GM23248 (cell line): Measurements from ENCODE around the gene CHCHD2. TPM values are rescaled to one million over a fixed set of nuclear protein-coding genes. Genes with fewer than 3 reads are reported as not detected.
A peak's percentile ranks its signal among the peaks of the same experiment; 100 is the strongest.
"Not testable (repeated sequence)": the region's sequence is repeated elsewhere in the genome, so short reads cannot be mapped to it uniquely, and the experiment has no call there.

ENCODE experiments used
- DNase-seq: peaks from one replicate; pipeline ENCODE4 v3.0.0-alpha.2; 2015
- H2AFZ ChIP-seq: fragments of 200-600 bp; sonication (generic); 2 replicates; pipeline ENCODE4 v1.6.1; 2016; ENCODE audit warnings: antibody characterized with exemption
- H3F3A ChIP-seq: fragments of 200-600 bp; sonication (generic); 2 replicates; pipeline ENCODE4 v1.6.1; 2016; ENCODE audit warnings: mild to moderate bottlenecking, antibody characterized with exemption, mixed run types; ENCODE audit not compliant: insufficient read depth
- H3K27ac ChIP-seq: fragments of 200-600 bp; sonication (generic); 2 replicates; pipeline ENCODE4 v1.5.1; 2016; ENCODE audit warnings: mild to moderate bottlenecking
- H3K27me3 ChIP-seq: fragments of 200-600 bp; sonication (generic); replicated peaks from 2 replicates; pipeline ENCODE4 v1.6.1; 2016; ENCODE audit warnings: mild to moderate bottlenecking; ENCODE audit not compliant: insufficient read depth
- H3K36me3 ChIP-seq: fragments of 200-600 bp; sonication (generic); 2 replicates; pipeline ENCODE4 v1.6.1; 2016; ENCODE audit warnings: low read depth, mild to moderate bottlenecking
- H3K4me1 ChIP-seq: fragments of 200-600 bp; sonication (generic); 2 replicates; pipeline ENCODE4 v1.6.1; 2016; ENCODE audit warnings: mild to moderate bottlenecking; ENCODE audit not compliant: insufficient read depth
- H3K4me2 ChIP-seq: fragments of 200-600 bp; sonication (generic); one replicate; pipeline ENCODE4 v1.6.1; 2016; ENCODE audit warnings: mild to moderate bottlenecking; ENCODE audit not compliant: unreplicated experiment
- H3K4me3 ChIP-seq: fragments of 200-600 bp; sonication (generic); 2 replicates; pipeline ENCODE4 v1.5.1; 2016; ENCODE audit warnings: mild to moderate bottlenecking
- H3K79me2 ChIP-seq: fragments of 200-600 bp; sonication (generic); 2 replicates; pipeline ENCODE4 v1.6.1; 2016; ENCODE audit warnings: mild to moderate bottlenecking; ENCODE audit not compliant: insufficient read depth
- H3K9ac ChIP-seq: fragments of 200-600 bp; sonication (generic); 2 replicates; pipeline ENCODE4 v1.6.1; 2016; ENCODE audit warnings: mild to moderate bottlenecking
- H3K9me2 ChIP-seq: fragments of 200-600 bp; sonication (generic); 2 replicates; pipeline ENCODE4 v1.6.1; 2016; ENCODE audit warnings: mixed run types, mild to moderate bottlenecking, moderate library complexity; ENCODE audit not compliant: insufficient read depth
- H3K9me3 ChIP-seq: fragments of 200-600 bp; sonication (generic); one replicate; pipeline ENCODE4 v1.6.1; 2017; ENCODE audit warnings: low read depth
- H4K20me1 ChIP-seq: fragments of 200-600 bp; sonication (generic); 2 replicates; pipeline ENCODE4 v1.6.0; 2016; ENCODE audit not compliant: insufficient read depth
- EZH2 ChIP-seq: fragments of 200-600 bp; sonication (generic); IDR thresholded peaks from 2 replicates; pipeline ENCODE4 v1.6.1; 2018; ENCODE audit warnings: antibody characterized with exemption, mild to moderate bottlenecking; ENCODE audit not compliant: insufficient read depth, poor library complexity, severe bottlenecking
- EZH2phosphoT487 ChIP-seq: fragments of 200-600 bp; sonication (generic); IDR thresholded peaks from 2 replicates; pipeline ENCODE4 v1.6.1; 2018; ENCODE audit warnings: antibody characterized with exemption, moderate library complexity, mild to moderate bottlenecking, low read depth; ENCODE audit not compliant: insufficient read depth
- WGBS, 2 experiments: methylation state at CpG; one replicate each; pipeline ENCODE4 v1.1.6; 2015 to 2017; ENCODE audit warnings: low lambda C conversion rate in 2 of 2, low coverage in 1 of 2; ENCODE audit errors: missing lambda C conversion rate in 2 of 2; 5-methylcytosine and 5-hydroxymethylcytosine counted together
- in situ Hi-C: fragments of 300-500 bp; cut with MboI; formaldehyde crosslinking; loops from 2 replicates; pipeline ENCODE4 v1.15.0; 2020
- polyA plus RNA-seq: library from polyadenylated mRNA; unstranded; fragments of >200 nt; fragmentation: Nextera tagmentation; extraction: Ambion mirVana; gene quantifications from 2 replicates; pipeline ENCODE4 v1.2.1, GENCODE V29; 2016
- total RNA-seq: library from RNA; depleted of rRNA; stranded (reverse); fragments of >200 nt; shearing (Covaris generic); gene quantifications from 2 replicates; pipeline ENCODE4 v1.2.3, GENCODE V29; 2014; rRNA removed

CHCHD2 gene
- total RNA-seq (307 and 392 TPM in 2 replicates), polyA plus RNA-seq (508 and 511 TPM in 2 replicates)

DNA sequence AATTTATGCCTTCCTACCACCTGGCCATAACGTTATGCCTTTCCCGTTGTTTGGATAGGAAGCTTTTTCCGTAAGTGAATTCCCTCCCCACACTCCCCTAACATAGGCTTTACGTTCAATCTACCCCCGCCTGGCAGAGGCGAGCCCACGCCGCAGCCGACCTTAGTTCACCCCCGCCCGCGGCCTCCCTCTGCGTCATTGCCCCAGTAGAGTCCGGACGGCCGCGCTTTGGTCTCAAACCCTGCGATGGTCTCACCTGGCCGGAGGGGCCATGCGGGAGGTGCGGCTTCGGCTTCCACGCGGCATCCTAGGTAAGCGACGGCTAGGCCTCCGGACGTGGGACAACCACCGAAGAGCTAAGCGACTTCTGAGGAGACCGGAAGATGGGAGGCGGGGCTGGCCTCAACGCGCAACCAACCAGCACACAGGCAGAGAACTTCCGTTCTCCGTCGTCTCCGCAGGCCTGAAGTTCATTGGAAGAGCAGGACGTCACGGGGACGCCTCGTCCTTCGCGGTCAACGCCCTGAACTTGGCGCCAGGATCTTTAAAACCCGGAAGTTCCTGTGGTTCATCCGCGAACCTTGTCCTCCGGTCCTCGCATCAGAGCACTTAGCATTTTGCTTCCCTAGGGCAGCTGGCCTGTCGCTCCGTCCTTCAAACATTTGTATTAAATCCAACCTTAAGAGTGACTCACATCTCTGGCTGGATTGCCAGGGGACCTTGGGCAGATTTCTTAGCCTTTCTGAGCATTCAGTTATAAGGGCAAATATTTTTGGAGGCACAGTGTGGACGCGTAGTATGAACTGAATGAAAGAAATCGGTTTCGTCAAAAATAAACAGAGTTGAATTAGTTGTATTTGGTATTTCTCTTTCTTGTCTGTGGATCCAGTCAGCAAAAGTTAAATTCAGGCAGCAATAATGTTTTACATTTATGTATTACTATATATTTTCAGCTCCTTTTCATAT, at the start of gene CHCHD2:
Gene CHCHD2 (minus strand): TSS at position 369 of the 966 bp plus-strand sequence. CDS start 63 bp downstream, at position 306.
- Histone ChIP-seq H3K9ac (peak within 1 kb of the TSS; percentile 95), H3K9me2 (no peaks in the 10 kb centered on the region), H3F3A (peaks cover 12% of the 10 kb centered on the region), H3K4me1 (peaks cover 8% of the 10 kb centered on the region), H2AFZ (peak within 1 kb of the TSS; percentile 100), H3K27me3 (no peaks in the 10 kb centered on the region), H3K27ac (peak within 1 kb of the TSS; percentile 94), H4K20me1 (no peaks in the 10 kb centered on the region), H3K4me3 (peak within 1 kb of the TSS; percentile 87), H3K4me2 (peak within 1 kb of the TSS; percentile 96), H3K79me2 (peaks cover 45% of the 10 kb centered on the region), H3K9me3 (no peaks in the 10 kb centered on the region), H3K36me3 (peaks cover 28% of the 10 kb centered on the region)
- peak; percentile 100 for DNase-seq
- WGBS, 2 experiments, result 0 to 1% methylated on average over 55 of the region's 57 CpGs
- in situ Hi-C loops, result no loop called here
- TF ChIP-seq EZH2phosphoT487 (no peak), EZH2 (no peak)

- H2AFZ ChIP-seq, H3K4me2 ChIP-seq, H3K9me2 ChIP-seq, H3K9ac ChIP-seq, H3F3A ChIP-seq, in situ Hi-C loops, DNase-seq, H3K27me3 ChIP-seq, H3K9me3 ChIP-seq, H3K79me2 ChIP-seq, H3K4me3 ChIP-seq, H3K4me1 ChIP-seq, H3K36me3 ChIP-seq, H4K20me1 ChIP-seq, H3K27ac ChIP-seq: not testable (repeated sequence)
- 13 to 25% methylated on average over 2 of the region's 2 CpGs for WGBS, 2 experiments
Measured at GRCh38 chr7:56131062-56131461, 24.8 kb upstream of the CHCHD2 start.

DNA sequence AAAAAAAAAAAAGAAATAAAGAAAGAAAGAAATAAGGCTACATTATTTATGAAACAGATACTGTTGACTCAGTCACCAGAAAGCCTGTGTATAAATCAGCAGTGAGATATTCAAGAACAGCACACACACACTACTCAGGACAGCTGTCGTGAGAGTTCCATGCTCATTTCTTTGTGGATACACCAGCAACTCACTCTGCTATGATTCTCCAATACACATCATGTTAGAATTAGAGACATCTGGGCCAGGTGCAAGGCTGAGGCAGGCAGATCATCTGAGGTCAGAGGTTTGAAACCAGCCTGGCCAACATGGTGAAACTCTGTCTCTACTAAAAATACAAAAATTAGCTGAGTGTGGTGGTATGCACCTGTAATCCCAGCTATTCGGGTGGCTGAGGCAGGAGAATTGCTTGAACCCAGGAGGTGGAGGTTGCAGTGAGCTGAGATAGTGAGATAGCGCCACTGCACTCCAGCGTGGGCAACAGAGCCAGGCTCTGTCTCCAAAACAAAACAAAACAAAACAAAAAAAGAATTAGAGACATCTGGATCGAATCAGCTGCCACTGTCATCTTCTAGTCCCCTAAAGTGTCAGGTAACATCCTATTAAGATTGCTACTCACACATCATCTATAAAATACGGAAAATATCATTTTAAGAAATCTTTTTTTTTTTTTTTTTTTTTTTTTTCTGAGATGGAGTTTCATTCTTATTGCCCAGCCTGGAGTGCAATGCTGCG, 21.1 kb upstream of the CHCHD2 start:
- TF ChIP-seq EZH2phosphoT487, result no peak
- TF ChIP-seq EZH2, result no peak
- 11 to 15% methylated on average over 7 of the region's 7 CpGs for WGBS, 2 experiments

DNA sequence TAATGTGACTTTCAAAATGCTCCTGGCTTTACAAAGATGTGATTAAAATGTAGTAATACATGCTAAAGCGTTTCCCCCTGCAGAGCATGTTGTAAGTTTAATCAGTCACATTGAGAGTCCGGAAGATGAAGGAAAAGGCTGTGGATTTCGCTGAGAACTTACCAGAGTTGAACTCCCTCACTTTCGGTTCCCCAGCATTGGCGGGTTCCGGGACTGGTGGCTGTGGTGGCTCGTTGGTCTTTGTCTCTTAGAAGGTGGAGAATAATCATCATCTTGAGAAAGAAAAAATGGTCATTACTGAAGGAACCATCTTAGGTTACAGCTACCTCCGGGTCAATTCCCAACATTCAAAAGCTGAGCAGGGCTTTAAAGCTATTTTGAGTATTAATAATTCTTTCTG, 19.6 kb upstream of the CHCHD2 start:
- Histone ChIP-seq H3F3A (no peaks in the 10 kb centered on the region), H3K4me1 (no peaks in the 10 kb centered on the region), H3K79me2 (no peaks in the 10 kb centered on the region), H3K4me3 (no peak overlapping the region), H3K9ac (no peak overlapping the region), H3K9me3 (no peaks in the 10 kb centered on the region), H3K9me2 (no peaks in the 10 kb centered on the region), H3K27me3 (no peaks in the 10 kb centered on the region), H3K36me3 (no peaks in the 10 kb centered on the region), H4K20me1 (no peaks in the 10 kb centered on the region), H3K4me2 (no peak overlapping the region), H2AFZ (no peak overlapping the region), H3K27ac (no peak overlapping the region)
- in situ Hi-C loops, result no loop called here
- no peak for TF ChIP-seq EZH2
- TF ChIP-seq EZH2phosphoT487, result no peak
- no peak for DNase-seq
- 51% methylated on average over 8 of the region's 8 CpGs for WGBS, 2 experiments

More for the DNA sequence above, 21.1 kb upstream of the CHCHD2 start:
- no peak overlapping the region for H2AFZ ChIP-seq
- no peaks in the 10 kb centered on the region for H3K27me3 ChIP-seq
- H4K20me1 ChIP-seq, result no peaks in the 10 kb centered on the region
- H3K9ac ChIP-seq, result no peak overlapping the region
- H3K36me3 ChIP-seq, result no peaks in the 10 kb centered on the region
- in situ Hi-C loops, result no loop called here
- H3F3A ChIP-seq, result no peaks in the 10 kb centered on the region
- DNase-seq, result no peak
- H3K9me3 ChIP-seq, result no peaks in the 10 kb centered on the region
- H3K27ac ChIP-seq, result no peak overlapping the region
- no peak overlapping the region for H3K4me3 ChIP-seq
- H3K9me2 ChIP-seq, result no peaks in the 10 kb centered on the region
- no peak overlapping the region for H3K4me2 ChIP-seq
- H3K79me2 ChIP-seq, result no peaks in the 10 kb centered on the region
- H3K4me1 ChIP-seq, result no peaks in the 10 kb centered on the region
